CD4-positive, alpha-beta T cell (primary cell): ENCODE measurements around the gene STAB1. TPM values are rescaled to one million over a fixed set of nuclear protein-coding genes. Genes with fewer than 3 reads are reported as not detected.

Experiments
- ATAC-seq: fragments of 200-7000 bp; cut with Tn5 transposase; one replicate; pipeline ENCODE4 v1.10.0; 2022; ENCODE audit warnings: mild to moderate bottlenecking; ENCODE audit not compliant: poor library complexity
- CTCF ChIA-PET: fragments of 350-600 bp; sonication (Branson Sonifier 250); formaldehyde crosslinking; loops from one replicate; lab custom pipeline; 2021; ENCODE audit warnings: antibody characterized with exemption, inconsistent platforms; lab: Charles Lee
- POLR2A ChIA-PET: fragments of 350-600 bp; sonication (Branson Sonifier 250); formaldehyde crosslinking; loops from one replicate; lab custom pipeline; 2021; ENCODE audit warnings: antibody characterized with exemption, inconsistent platforms; lab: Charles Lee
- DNase-seq, 14 experiments: peaks; one replicate each; pipeline ENCODE4 v3.0.0-alpha.2; 2013 to 2020; ENCODE audit warnings: mixed read lengths in 2 of 14
- H3K27ac ChIP-seq, 2 donors: one replicate each; pipeline versions ENCODE4 v1.5.1 to v1.7.0; 2013; ENCODE audit warnings: low read length in 2 of 2, low read depth in 1 of 2, mild to moderate bottlenecking in 1 of 2
- H3K27me3 ChIP-seq, 2 experiments: 1 replicate in 1 of 2; 2 replicates in 1 of 2; pipeline versions ENCODE4 v1.6.1 to v1.7.0; 2013; ENCODE audit warnings: low read length in 2 of 2, control low read depth in 1 of 2, mild to moderate bottlenecking in 1 of 2, moderate library complexity in 1 of 2; ENCODE audit not compliant: insufficient read depth in 2 of 2, control insufficient read depth in 1 of 2
- H3K36me3 ChIP-seq: one replicate; pipeline ENCODE4 v1.6.1; 2013; ENCODE audit warnings: low read length, control low read depth; ENCODE audit not compliant: insufficient read depth
- H3K4me1 ChIP-seq: one replicate; pipeline ENCODE4 v1.6.1; 2013; ENCODE audit warnings: low read length, control low read depth; ENCODE audit not compliant: insufficient read depth
- H3K4me3 ChIP-seq: one replicate; pipeline ENCODE4 v1.5.1; 2013; ENCODE audit warnings: mild to moderate bottlenecking, low read length, moderate library complexity
- H3K9me3 ChIP-seq, 2 experiments: 1 replicate in 1 of 2; 2 replicates in 1 of 2; pipeline versions ENCODE4 v1.6.1 to v1.7.0; 2013; ENCODE audit warnings: low read length in 2 of 2, mild to moderate bottlenecking in 2 of 2, control low read depth in 1 of 2, moderate library complexity in 1 of 2; ENCODE audit not compliant: control insufficient read depth in 1 of 2, insufficient read depth in 1 of 2
- H3K27ac Mint-ChIP-seq: one replicate; pipeline ENCODE4 v1.8.0; 2020; ENCODE audit warnings: mixed read lengths
- H3K27me3 Mint-ChIP-seq: one replicate; pipeline ENCODE4 v1.8.0; 2021; ENCODE audit warnings: mixed read lengths
- H3K36me3 Mint-ChIP-seq: one replicate; pipeline ENCODE4 v1.8.0; 2021; ENCODE audit warnings: low read depth, mixed read lengths
- H3K4me1 Mint-ChIP-seq: one replicate; pipeline ENCODE4 v1.8.0; 2021; ENCODE audit warnings: low read depth, mixed read lengths
- H3K4me3 Mint-ChIP-seq: one replicate; pipeline ENCODE4 v1.8.0; 2020; ENCODE audit warnings: mild to moderate bottlenecking, mixed read lengths
- H3K9me3 Mint-ChIP-seq: one replicate; pipeline ENCODE4 v1.8.0; 2020; ENCODE audit warnings: mixed read lengths
- intact Hi-C, 2 experiments: fragments of 100-400 bp; cut with DNase I in 1 of 2; cut with micrococcal nuclease in 1 of 2; formaldehyde crosslinking; loops; one replicate each; pipeline versions ENCODE4 v1.15.1 to v1.9.0; 2023 to 2025; cut with DNase I, micrococcal nuclease
- total RNA-seq, 174 experiments: library from RNA in 2 of 174; stranded (reverse) in 2 of 174; gene quantifications; one replicate each; pipeline ENCODE4 v1.2.3 and lab custom pipeline; 2021 to 2026
- TF ChIP-seq, protein P1 (sequence below): fragments of 200-600 bp; IDR thresholded peaks from one replicate; pipeline ENCODE4 v1.8.0; 2022; ENCODE audit warnings: antibody characterized with exemption, mild to moderate bottlenecking

The STAB1 gene
- total RNA-seq, 2 experiments from 2014 or later, result 1.5 to 2.5 TPM

DNA sequence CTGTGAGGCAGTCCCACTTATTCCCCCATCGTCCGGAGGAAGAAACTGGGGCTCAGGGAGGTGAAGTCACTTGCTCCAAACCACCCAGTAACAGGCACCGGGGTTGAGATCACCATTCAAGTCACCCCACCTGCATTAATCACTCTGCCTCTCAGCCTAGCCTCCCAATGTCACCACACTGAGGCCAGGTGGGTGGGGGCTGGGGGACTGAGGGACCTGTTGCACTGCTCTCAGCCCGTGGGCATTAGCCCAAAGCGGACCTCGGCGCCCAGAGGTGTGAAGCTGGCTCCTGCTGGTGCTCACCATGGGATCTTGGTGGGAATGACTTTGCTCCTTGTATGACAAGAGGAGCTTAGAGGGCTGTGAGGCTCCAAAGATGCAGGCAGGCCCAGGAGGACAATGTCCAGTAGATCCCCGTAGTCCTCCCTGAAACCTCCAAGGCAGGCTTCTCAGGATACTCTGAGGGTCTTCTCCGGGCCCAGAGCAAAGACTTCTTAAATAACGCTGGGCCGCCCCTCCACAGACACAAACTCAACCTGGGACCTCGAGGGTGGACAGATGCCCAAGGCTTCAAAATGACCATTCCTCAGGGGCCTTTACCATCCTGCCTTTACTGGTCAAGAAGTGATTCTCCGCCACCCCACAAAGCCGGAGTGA is 36.9 kb downstream of the STAB1 start:
- Mint-ChIP-seq H3K9me3 (no peaks in the 10 kb centered on the region), H3K27me3 (no peaks in the 10 kb centered on the region), H3K27ac (no peak overlapping the region), H3K4me3 (peak overlapping the region; percentile 69), H3K36me3 (peaks cover 4% of the 10 kb centered on the region), H3K4me1 (peaks cover 16% of the 10 kb centered on the region)
- intact Hi-C loops, result loop anchor here in 1 of 2 experiments (10.0 kb wide), 3 partner anchors 337 to 1967 kb away; partner anchors contain the start of genes ALAS1, C3orf18, HEMK1 and STIMATE
- ATAC-seq (no peak), DNase-seq (peak in 2 of 14 experiments; percentile 31 to 32)
- Histone ChIP-seq H3K27me3 (peaks cover 0 to 3% of the 10 kb centered on the region in 2 experiments), H3K36me3 (no peaks in the 10 kb centered on the region), H3K4me3 (no peak overlapping the region), H3K4me1 (peaks cover 34% of the 10 kb centered on the region), H3K27ac (no peak overlapping the region), H3K9me3 (no peaks in the 10 kb centered on the region)
- ChIA-PET POLR2A (no interaction called here), CTCF (no interaction called here)
- TF ChIP-seq, protein P1, sequence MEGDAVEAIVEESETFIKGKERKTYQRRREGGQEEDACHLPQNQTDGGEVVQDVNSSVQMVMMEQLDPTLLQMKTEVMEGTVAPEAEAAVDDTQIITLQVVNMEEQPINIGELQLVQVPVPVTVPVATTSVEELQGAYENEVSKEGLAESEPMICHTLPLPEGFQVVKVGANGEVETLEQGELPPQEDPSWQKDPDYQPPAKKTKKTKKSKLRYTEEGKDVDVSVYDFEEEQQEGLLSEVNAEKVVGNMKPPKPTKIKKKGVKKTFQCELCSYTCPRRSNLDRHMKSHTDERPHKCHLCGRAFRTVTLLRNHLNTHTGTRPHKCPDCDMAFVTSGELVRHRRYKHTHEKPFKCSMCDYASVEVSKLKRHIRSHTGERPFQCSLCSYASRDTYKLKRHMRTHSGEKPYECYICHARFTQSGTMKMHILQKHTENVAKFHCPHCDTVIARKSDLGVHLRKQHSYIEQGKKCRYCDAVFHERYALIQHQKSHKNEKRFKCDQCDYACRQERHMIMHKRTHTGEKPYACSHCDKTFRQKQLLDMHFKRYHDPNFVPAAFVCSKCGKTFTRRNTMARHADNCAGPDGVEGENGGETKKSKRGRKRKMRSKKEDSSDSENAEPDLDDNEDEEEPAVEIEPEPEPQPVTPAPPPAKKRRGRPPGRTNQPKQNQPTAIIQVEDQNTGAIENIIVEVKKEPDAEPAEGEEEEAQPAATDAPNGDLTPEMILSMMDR, result no peak

DNA sequence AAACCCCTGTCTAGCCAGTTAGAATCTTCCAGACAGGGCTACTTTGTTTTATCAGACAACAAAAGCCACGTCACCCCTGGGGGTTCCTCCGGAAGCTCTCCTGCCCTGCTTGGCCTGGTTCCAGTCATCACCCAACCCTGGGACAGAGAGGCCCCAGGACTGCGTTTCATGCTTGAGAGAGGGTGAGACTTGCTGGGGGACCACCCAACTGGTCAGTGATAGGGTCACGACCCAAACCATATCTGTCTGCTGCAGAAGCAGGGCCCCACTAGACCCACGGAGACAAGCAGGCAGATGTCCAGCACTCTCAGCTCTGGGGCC is 37.3 kb downstream of the STAB1 start:
- Mint-ChIP-seq H3K27me3 (no peaks in the 10 kb centered on the region), H3K4me3 (peak overlapping the region; percentile 69), H3K36me3 (peaks cover 6% of the 10 kb centered on the region), H3K4me1 (peaks cover 20% of the 10 kb centered on the region), H3K9me3 (no peaks in the 10 kb centered on the region), H3K27ac (no peak overlapping the region)
- peaks cover 39% of the 10 kb centered on the region for H3K4me1 ChIP-seq
- H3K9me3 ChIP-seq, result no peaks in the 10 kb centered on the region
- TF ChIP-seq, protein P1, result no peak
- POLR2A ChIA-PET, result no interaction called here
- H3K27me3 ChIP-seq, result peaks cover 0 to 3% of the 10 kb centered on the region in 2 experiments
- ATAC-seq, result no peak
- DNase-seq, result peak in 8 of 14 experiments; percentile 8 to 63 (median 22)
- no peak overlapping the region for H3K27ac ChIP-seq
- intact Hi-C loops, result loop anchor here in 1 of 2 experiments (10.0 kb wide), 3 partner anchors 338 to 1968 kb away; partner anchors contain the start of genes ALAS1, C3orf18, HEMK1 and STIMATE
- CTCF ChIA-PET, result no interaction called here
- H3K36me3 ChIP-seq, result no peaks in the 10 kb centered on the region
- peak overlapping the region; percentile 57 for H3K4me3 ChIP-seq

DNA sequence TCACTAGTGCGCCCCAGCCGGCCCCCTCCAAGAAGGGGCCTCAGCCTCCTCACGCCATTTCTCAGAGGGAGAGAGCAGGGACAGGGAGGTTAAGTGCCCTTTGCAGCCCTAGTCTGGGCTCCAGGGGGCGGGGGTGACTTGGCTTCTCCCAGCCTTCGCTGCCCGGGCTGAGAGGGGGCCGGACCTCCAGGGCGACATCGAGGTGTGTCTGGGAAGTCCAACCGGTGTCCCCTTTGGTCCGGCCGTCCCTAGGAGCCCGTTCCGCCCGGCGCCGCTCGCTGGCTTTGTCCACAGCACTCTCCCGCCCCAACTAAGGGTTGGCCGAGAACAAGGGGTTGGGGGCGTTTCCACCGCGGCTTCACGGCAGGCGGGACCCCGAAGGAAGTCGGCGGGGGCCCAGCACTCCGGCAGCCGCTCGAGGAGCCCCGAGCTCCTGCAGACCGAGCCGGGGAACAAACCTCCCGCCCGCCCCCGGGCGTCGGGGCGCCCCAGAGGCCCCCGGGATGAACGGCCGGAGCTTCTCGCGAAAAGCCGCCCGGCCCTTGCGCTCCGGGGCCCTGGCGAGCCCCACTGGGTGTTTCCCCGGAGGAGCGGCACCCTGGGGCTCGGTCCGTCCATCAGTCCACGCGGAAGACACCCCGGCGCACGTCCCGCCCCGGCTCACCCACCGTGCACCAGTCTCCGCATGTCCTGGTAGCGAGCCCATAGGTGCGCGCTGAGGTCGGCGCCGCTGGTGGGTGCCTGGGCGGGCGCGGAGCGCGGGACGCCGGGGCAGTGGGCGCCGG is 37.9 kb downstream of the STAB1 start:
- DNase-seq, result peak in 8 of 14 experiments; percentile 7 to 58 (median 34)
- intact Hi-C loops, result loop anchor here in 1 of 2 experiments (10.0 kb wide), 3 partner anchors 338 to 1968 kb away; partner anchors contain the start of genes ALAS1, C3orf18, HEMK1 and STIMATE
- Histone ChIP-seq H3K4me1 (peaks cover 44% of the 10 kb centered on the region), H3K27me3 (peaks cover 0 to 3% of the 10 kb centered on the region in 2 experiments), H3K4me3 (peak overlapping the region; percentile 57), H3K36me3 (no peaks in the 10 kb centered on the region), H3K27ac (no peak overlapping the region), H3K9me3 (no peaks in the 10 kb centered on the region)
- peak overlapping the region; percentile 69 for H3K4me3 Mint-ChIP-seq
- POLR2A ChIA-PET, result no interaction called here
- H3K27ac Mint-ChIP-seq, result no peak overlapping the region
- CTCF ChIA-PET, result no interaction called here
- peaks cover 12% of the 10 kb centered on the region for H3K36me3 Mint-ChIP-seq
- TF ChIP-seq, protein P1, result no peak
- no peak for ATAC-seq
- H3K27me3 Mint-ChIP-seq, result no peaks in the 10 kb centered on the region
- peaks cover 26% of the 10 kb centered on the region for H3K4me1 Mint-ChIP-seq
- no peaks in the 10 kb centered on the region for H3K9me3 Mint-ChIP-seq
